ENCODE data around the gene ARMC2. TPM values are rescaled to one million over a fixed set of nuclear protein-coding genes. Genes with fewer than 3 reads are reported as not detected.
"Not testable (repeated sequence)": the region's sequence is repeated elsewhere in the genome, so short reads cannot be mapped to it uniquely, and the experiment has no call there.

ARMC2 gene
- total RNA-seq, 1 donor from 2014 or later: 14.0 TPM

GRCh38 chr6:108968325-108969316, 120.4 kb downstream of the ARMC2 start:
- intact Hi-C loops (cut with micrococcal nuclease): no loop called here
- Histone ChIP-seq H3K27me3 (ENCODE audit: low read depth) (no peaks in the 10 kb centered on the region), H3K4me1 (peaks cover 51% of the 10 kb centered on the region), H3K9me3 (replicated peaks) (no peaks in the 10 kb centered on the region), H3K36me3 (no peaks in the 10 kb centered on the region), H3K4me3 (no peak overlapping the region), H3K27ac (replicated peaks) (peak overlapping the region; percentile 89)
- DNase-seq: no peak
- TF ChIP-seq CTCF (IDR thresholded peaks at IDR 0.05; ENCODE audit: borderline replicate concordance): no peak

- H3K36me3 ChIP-seq: no peaks in the 10 kb centered on the region
- peaks cover 60% of the 10 kb centered on the region for H3K4me1 ChIP-seq
- intact Hi-C loops (cut with micrococcal nuclease): no loop called here
- no peaks in the 10 kb centered on the region for H3K27me3 ChIP-seq (ENCODE audit: low read depth)
- no peak for TF ChIP-seq CTCF (IDR thresholded peaks at IDR 0.05; ENCODE audit: borderline replicate concordance)
- DNase-seq: no peak
- H3K9me3 ChIP-seq (replicated peaks): no peaks in the 10 kb centered on the region
- no peak overlapping the region for H3K4me3 ChIP-seq
- peak overlapping the region; percentile 89 for H3K27ac ChIP-seq (replicated peaks)
These were observed 121.6 kb downstream of the ARMC2 start for GRCh38 chr6:108969776-108970175.

- Histone ChIP-seq H3K9me3 (replicated peaks) (peaks cover 18% of the 10 kb centered on the region), H3K27ac (replicated peaks) (peak overlapping the region; percentile 89), H3K36me3 (no peaks in the 10 kb centered on the region), H3K4me3 (no peak overlapping the region), H3K27me3 (ENCODE audit: low read depth) (no peaks in the 10 kb centered on the region), H3K4me1 (peaks cover 34% of the 10 kb centered on the region)
- TF ChIP-seq CTCF (IDR thresholded peaks at IDR 0.05; ENCODE audit: borderline replicate concordance): no peak
- intact Hi-C loops (cut with micrococcal nuclease): no loop called here
- DNase-seq: no peak
These were observed 126.0 kb downstream of the ARMC2 start for GRCh38 chr6:108974201-108974600.

GRCh38 chr6:108978638-108979037, 130.4 kb downstream of the ARMC2 start:
- Histone ChIP-seq H3K9me3 (replicated peaks) (peaks cover 21% of the 10 kb centered on the region), H3K4me1 (peaks cover 14% of the 10 kb centered on the region)
- H3K4me3 ChIP-seq; DNase-seq; intact Hi-C loops (cut with micrococcal nuclease); H3K36me3 ChIP-seq; H3K27me3 ChIP-seq (ENCODE audit: low read depth); H3K27ac ChIP-seq (replicated peaks): not testable (repeated sequence)

DNA sequence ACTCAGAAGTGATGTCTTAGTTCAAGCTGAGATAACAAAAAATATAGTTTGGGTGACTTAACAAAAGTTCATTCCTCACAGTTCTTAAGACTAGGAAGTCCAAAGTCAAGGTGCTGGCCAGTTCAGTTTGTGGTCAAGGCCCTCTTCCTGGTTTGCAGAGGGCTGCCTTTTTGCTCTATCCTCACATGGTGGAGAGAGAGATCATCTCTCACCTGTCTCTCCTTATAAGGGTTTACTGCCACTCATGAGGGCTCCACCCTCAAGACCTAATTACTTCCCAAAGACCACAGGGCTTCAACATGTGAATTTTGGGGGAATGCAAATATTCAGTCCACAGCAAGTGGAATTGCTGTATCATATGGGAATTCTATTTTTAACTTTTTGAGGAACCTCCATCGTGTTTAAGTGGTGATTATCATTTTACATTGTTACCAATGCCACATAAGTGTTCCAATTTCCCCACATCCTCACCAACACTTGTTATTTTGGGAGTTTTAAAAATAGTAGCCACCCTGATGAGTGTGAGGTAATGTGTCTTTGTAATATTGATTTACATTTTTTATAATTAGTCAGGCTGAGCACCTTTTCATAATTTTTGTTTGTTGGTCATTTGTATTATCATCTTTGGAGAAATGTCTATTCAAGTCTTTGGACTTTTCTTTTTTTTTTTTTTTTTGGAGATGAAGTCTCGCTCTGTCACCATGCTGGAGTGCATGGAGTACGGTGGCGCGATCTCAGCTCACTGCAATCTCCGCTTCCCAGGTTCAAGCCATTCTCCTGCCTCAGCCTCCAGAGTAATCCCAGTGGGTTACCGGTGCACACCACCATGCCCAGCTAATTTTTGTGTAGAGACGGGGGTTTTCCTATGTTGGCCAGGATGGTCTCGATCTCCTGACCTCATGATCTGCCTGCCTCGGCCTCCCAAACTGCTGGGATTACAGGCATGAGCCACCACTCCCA, 134.2 kb downstream of the ARMC2 start:
- peaks cover 24% of the 10 kb centered on the region for H3K36me3 ChIP-seq
- intact Hi-C loops (cut with micrococcal nuclease): no loop called here

More for the DNA sequence above, 134.2 kb downstream of the ARMC2 start:
- Histone ChIP-seq H3K4me1 (peaks cover 26% of the 10 kb centered on the region), H3K27me3 (ENCODE audit: low read depth) (no peaks in the 10 kb centered on the region), H3K9me3 (replicated peaks) (peaks cover 14% of the 10 kb centered on the region), H3K27ac (replicated peaks) (no peak overlapping the region), H3K4me3 (no peak overlapping the region)
- TF ChIP-seq CTCF (IDR thresholded peaks at IDR 0.05; ENCODE audit: borderline replicate concordance): no peak
- DNase-seq: no peak

All from left ventricle myocardium inferior (tissue), 1 donor.